SK-N-SH treated with all-trans-retinoic acid at 6 μM for 48 hours (cell line): ENCODE measurements around the gene TGM3.

Experiments used
- ATAC-seq: fragments of 200-7000 bp; cut with Tn5 transposase; 3 replicates; pipeline ENCODE4 v1.9.1; 2020; ENCODE audit warnings: mild to moderate bottlenecking, moderate library complexity
- ARNTL ChIP-seq: fragments of 450-650 bp; formaldehyde crosslinking; IDR thresholded peaks from 2 replicates; pipeline ENCODE4 v1.5.0; 2020; ENCODE audit warnings: low read depth, mild to moderate bottlenecking, moderate library complexity, borderline replicate concordance
- BACH2 ChIP-seq: fragments of 250-450 bp; sonication (Bioruptor Pico); IDR thresholded peaks from 2 replicates; pipeline ENCODE4 v1.9.0; 2021; ENCODE audit warnings: mild to moderate bottlenecking, borderline replicate concordance
- CSDC2 ChIP-seq: fragments of 250-450 bp; sonication (Bioruptor Pico); IDR thresholded peaks from 2 replicates; pipeline ENCODE4 v1.5.0; 2020; ENCODE audit warnings: mild to moderate bottlenecking, moderate library complexity
- ESRRG ChIP-seq: fragments of 250-450 bp; sonication (Bioruptor Pico); IDR thresholded peaks from 2 replicates; pipeline ENCODE4 v1.6.1; 2021; ENCODE audit warnings: mild to moderate bottlenecking
- GLIS3 ChIP-seq: fragments of 250-450 bp; sonication (Bioruptor Pico); IDR thresholded peaks from 2 replicates; pipeline ENCODE4 v1.5.0; 2020; ENCODE audit warnings: mild to moderate bottlenecking, moderate library complexity
- ISL1 ChIP-seq: fragments of 250-450 bp; sonication (Bioruptor Pico); IDR thresholded peaks from 2 replicates; pipeline ENCODE4 v2.1.2; 2022; ENCODE audit warnings: mild to moderate bottlenecking, moderate library complexity
- PPARA ChIP-seq: fragments of 250-450 bp; sonication (Bioruptor Pico); IDR thresholded peaks from 2 replicates; pipeline ENCODE4 v1.5.0; 2020; ENCODE audit warnings: mild to moderate bottlenecking, borderline replicate concordance
- RARB ChIP-seq: fragments of 250-450 bp; sonication (Bioruptor Pico); IDR thresholded peaks from 2 replicates; pipeline ENCODE4 v1.8.0; 2021; ENCODE audit warnings: mild to moderate bottlenecking, moderate library complexity
- SNAI2 ChIP-seq: fragments of 250-450 bp; sonication (Bioruptor Pico); IDR thresholded peaks from 2 replicates; pipeline ENCODE4 v1.5.0; 2020; ENCODE audit warnings: mild to moderate bottlenecking, moderate library complexity
- TCF4 ChIP-seq: fragments of 250-450 bp; sonication (Bioruptor Pico); IDR thresholded peaks from 2 replicates; pipeline ENCODE4 v1.8.0; 2021; ENCODE audit warnings: mild to moderate bottlenecking, moderate library complexity, borderline replicate concordance
- TOX ChIP-seq: fragments of 250-450 bp; sonication (Bioruptor Pico); IDR thresholded peaks from 2 replicates; pipeline ENCODE4 v1.8.0; 2021; ENCODE audit warnings: mild to moderate bottlenecking, moderate library complexity, borderline replicate concordance
- ZC3H10 ChIP-seq: fragments of 250-450 bp; sonication (Bioruptor Pico); IDR thresholded peaks from 2 replicates; pipeline ENCODE4 v1.5.1; 2021; ENCODE audit warnings: mild to moderate bottlenecking, moderate library complexity
- ZFP3 ChIP-seq: fragments of 250-450 bp; sonication (Bioruptor Pico); IDR thresholded peaks from 2 replicates; pipeline ENCODE4 v1.5.0; 2020; ENCODE audit warnings: mild to moderate bottlenecking, moderate library complexity
- ZFP30 ChIP-seq: fragments of 450-650 bp; formaldehyde crosslinking; IDR thresholded peaks from 2 replicates; pipeline ENCODE4 v1.5.0; 2022; ENCODE audit warnings: mild to moderate bottlenecking, moderate library complexity
- ZNF565 ChIP-seq: fragments of 450-650 bp; formaldehyde crosslinking; conservative IDR thresholded peaks from 2 replicates; pipeline ENCODE4 v1.5.0; 2020; ENCODE audit warnings: low read depth, mild to moderate bottlenecking, moderate library complexity
- ZNF70 ChIP-seq: fragments of 450-650 bp; formaldehyde crosslinking; IDR thresholded peaks from 2 replicates; pipeline ENCODE4 v1.5.0; 2020; ENCODE audit warnings: mild to moderate bottlenecking, moderate library complexity
- TF ChIP-seq, protein P1 (sequence below): fragments of 250-450 bp; sonication (Bioruptor Pico); IDR thresholded peaks from 2 replicates; pipeline ENCODE4 v1.8.0; 2021; ENCODE audit warnings: low read depth, mild to moderate bottlenecking, moderate library complexity, borderline replicate concordance
- TF ChIP-seq, protein P2 (sequence below): fragments of 250-450 bp; sonication (Bioruptor Pico); IDR thresholded peaks from 2 replicates; pipeline ENCODE4 v1.5.1; 2021; ENCODE audit warnings: mild to moderate bottlenecking, moderate library complexity
- TF ChIP-seq, protein P3 (sequence below): fragments of 250-450 bp; sonication (Bioruptor Pico); IDR thresholded peaks from 2 replicates; pipeline ENCODE4 v1.5.0; 2020; ENCODE audit warnings: mild to moderate bottlenecking, moderate library complexity
- TF ChIP-seq, protein P4 (sequence below): fragments of 250-450 bp; sonication (Bioruptor Pico); IDR thresholded peaks from 2 replicates; pipeline ENCODE4 v1.8.0; 2020; ENCODE audit warnings: mild to moderate bottlenecking, moderate library complexity, borderline replicate concordance
- TF ChIP-seq, protein P5 (sequence below): fragments of 250-450 bp; sonication (Bioruptor Pico); IDR thresholded peaks from 2 replicates; pipeline ENCODE4 v1.5.1; 2020; ENCODE audit warnings: low read depth, mild to moderate bottlenecking, moderate library complexity

The TGM3 gene

DNA sequence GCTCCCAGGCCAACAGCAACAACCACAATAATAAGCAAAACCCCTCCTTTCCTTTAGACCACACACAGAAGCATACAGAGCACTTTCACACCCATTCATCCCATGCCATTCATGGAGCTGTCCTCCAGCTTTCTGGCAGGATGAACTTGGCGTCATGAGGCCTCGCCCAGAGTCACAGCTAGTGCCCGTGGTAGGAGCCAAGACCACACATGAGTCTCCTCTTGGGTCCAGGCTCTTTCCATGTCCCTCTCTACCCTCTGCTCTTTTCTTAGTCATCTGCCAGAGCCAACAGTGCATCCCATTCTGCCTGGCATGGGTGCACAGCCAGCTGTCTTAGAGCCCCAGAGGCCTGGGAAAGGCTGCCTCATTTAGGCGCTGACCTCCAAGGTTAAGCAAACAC lies 1.8 kb upstream of the TGM3 start (continued):
- no peak for TF ChIP-seq RARB (CRISPR knock-in tag)
- TF ChIP-seq, protein P1, sequence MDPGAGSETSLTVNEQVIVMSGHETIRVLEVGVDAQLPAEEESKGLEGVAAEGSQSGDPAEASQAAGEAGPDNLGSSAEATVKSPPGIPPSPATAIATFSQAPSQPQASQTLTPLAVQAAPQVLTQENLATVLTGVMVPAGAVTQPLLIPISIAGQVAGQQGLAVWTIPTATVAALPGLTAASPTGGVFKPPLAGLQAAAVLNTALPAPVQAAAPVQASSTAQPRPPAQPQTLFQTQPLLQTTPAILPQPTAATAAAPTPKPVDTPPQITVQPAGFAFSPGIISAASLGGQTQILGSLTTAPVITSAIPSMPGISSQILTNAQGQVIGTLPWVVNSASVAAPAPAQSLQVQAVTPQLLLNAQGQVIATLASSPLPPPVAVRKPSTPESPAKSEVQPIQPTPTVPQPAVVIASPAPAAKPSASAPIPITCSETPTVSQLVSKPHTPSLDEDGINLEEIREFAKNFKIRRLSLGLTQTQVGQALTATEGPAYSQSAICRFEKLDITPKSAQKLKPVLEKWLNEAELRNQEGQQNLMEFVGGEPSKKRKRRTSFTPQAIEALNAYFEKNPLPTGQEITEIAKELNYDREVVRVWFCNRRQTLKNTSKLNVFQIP = no peak
- TF ChIP-seq, all 23 proteins: peak for 0

DNA sequence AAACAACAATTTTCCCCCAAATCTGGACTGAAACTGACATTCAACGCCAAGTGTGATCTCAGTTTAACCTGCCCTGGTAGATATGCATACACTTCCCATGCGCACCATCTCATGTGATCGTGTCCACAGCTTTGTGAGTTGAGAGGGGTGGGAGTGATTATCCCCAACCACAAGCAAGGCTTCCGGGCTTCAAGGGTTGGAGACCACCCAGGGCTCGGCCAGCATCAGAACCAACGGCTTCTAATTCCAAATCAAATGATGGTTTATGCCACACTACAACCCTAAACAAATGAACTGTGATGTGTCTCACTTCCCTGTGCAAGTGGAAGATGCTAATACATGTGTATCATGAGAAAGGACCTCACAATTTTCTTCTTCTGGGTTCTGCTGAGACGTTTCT lies 515 bp upstream of the TGM3 start:
- no peak for TF ChIP-seq ZNF565 (CRISPR knock-in tag)
- no peak for TF ChIP-seq CSDC2 (CRISPR knock-in tag)
- no peak for TF ChIP-seq ISL1 (CRISPR knock-in tag)
- no peak for TF ChIP-seq ZFP3
- no peak for TF ChIP-seq ZC3H10 (CRISPR knock-in tag)
- TF ChIP-seq ZNF70 (CRISPR knock-in tag) = no peak
- TF ChIP-seq, protein P1 = no peak
- no peak for TF ChIP-seq ARNTL (CRISPR knock-in tag)
- TF ChIP-seq TOX = no peak
- TF ChIP-seq ZFP30 (CRISPR knock-in tag) = no peak
- TF ChIP-seq, protein P2, sequence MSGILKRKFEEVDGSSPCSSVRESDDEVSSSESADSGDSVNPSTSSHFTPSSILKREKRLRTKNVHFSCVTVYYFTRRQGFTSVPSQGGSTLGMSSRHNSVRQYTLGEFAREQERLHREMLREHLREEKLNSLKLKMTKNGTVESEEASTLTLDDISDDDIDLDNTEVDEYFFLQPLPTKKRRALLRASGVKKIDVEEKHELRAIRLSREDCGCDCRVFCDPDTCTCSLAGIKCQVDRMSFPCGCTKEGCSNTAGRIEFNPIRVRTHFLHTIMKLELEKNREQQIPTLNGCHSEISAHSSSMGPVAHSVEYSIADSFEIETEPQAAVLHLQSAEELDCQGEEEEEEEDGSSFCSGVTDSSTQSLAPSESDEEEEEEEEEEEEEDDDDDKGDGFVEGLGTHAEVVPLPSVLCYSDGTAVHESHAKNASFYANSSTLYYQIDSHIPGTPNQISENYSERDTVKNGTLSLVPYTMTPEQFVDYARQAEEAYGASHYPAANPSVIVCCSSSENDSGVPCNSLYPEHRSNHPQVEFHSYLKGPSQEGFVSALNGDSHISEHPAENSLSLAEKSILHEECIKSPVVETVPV (CRISPR knock-in tag) = no peak
- TF ChIP-seq TCF4 (CRISPR knock-in tag) = no peak
- no peak for TF ChIP-seq RARB (CRISPR knock-in tag)
- TF ChIP-seq ESRRG (CRISPR knock-in tag) = no peak
- TF ChIP-seq PPARA (CRISPR knock-in tag) = no peak
- TF ChIP-seq, protein P3, sequence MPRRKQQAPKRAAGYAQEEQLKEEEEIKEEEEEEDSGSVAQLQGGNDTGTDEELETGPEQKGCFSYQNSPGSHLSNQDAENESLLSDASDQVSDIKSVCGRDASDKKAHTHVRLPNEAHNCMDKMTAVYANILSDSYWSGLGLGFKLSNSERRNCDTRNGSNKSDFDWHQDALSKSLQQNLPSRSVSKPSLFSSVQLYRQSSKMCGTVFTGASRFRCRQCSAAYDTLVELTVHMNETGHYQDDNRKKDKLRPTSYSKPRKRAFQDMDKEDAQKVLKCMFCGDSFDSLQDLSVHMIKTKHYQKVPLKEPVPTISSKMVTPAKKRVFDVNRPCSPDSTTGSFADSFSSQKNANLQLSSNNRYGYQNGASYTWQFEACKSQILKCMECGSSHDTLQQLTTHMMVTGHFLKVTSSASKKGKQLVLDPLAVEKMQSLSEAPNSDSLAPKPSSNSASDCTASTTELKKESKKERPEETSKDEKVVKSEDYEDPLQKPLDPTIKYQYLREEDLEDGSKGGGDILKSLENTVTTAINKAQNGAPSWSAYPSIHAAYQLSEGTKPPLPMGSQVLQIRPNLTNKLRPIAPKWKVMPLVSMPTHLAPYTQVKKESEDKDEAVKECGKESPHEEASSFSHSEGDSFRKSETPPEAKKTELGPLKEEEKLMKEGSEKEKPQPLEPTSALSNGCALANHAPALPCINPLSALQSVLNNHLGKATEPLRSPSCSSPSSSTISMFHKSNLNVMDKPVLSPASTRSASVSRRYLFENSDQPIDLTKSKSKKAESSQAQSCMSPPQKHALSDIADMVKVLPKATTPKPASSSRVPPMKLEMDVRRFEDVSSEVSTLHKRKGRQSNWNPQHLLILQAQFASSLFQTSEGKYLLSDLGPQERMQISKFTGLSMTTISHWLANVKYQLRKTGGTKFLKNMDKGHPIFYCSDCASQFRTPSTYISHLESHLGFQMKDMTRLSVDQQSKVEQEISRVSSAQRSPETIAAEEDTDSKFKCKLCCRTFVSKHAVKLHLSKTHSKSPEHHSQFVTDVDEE (CRISPR knock-in tag) = no peak
- TF ChIP-seq GLIS3 = no peak
- TF ChIP-seq, all 23 proteins: peak for 0
- ATAC-seq = no peak

DNA sequence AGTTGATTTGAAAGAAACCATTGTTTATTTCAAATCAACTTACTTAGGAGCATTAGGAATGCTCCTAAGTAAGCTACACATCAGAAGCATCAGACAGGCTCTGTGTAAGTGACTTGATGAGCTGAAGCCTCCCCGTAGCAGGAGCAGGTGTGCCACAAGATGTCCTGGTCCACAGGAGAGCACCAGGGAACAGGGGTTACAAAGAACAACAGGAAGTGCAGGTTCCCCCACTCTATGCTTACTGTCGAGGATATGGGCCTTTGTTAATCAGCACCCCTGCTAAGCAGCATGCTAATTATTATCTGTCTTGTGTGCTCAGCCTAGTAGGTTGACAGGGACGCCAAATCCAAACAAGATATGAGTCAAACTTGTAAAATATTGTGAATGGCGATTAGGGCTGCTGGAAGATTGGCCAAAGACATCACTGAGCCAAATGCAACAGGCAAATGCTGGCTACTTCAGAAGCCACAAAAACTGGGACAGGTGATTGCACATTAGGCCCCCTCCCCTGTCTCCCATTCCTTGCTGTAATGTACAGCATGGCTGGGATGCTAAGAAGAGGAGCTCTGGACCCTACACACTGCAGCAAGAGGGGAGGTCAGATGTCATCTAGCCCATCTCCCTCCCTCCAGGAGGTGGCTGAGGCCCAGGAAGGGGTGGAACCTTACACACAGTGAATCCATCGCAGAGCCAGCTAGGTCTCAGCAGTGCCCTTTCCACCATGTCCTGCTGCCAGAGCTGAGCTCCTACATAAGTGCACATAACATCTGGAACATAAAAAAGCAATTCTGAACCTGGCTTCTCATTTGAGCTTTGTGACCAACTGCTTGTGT lies 939 bp downstream of the TGM3 start:
- no peak for ATAC-seq
- TF ChIP-seq ZNF70 (CRISPR knock-in tag) = no peak

DNA sequence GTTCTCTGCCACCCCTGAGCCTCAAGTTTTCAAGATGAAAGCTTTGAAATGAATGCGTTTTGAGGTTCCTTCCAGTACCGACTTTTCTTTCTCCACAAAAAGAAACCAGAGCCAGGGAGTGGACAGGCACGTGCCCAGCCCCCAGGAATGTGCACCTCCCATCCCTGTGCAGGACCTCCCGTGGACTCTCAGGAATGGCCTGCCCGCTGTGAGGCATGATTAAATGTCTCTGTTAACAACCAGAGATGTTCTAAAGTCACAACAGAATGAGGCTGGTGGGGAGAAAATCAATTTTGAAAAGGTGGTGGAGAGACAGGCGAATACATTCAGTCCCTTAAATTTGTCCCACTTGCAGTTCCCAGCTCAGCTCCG lies 1.5 kb downstream of the TGM3 start:
- no peak for ATAC-seq

More for the DNA sequence above, 1.5 kb downstream of the TGM3 start:
- TF ChIP-seq, protein P4, sequence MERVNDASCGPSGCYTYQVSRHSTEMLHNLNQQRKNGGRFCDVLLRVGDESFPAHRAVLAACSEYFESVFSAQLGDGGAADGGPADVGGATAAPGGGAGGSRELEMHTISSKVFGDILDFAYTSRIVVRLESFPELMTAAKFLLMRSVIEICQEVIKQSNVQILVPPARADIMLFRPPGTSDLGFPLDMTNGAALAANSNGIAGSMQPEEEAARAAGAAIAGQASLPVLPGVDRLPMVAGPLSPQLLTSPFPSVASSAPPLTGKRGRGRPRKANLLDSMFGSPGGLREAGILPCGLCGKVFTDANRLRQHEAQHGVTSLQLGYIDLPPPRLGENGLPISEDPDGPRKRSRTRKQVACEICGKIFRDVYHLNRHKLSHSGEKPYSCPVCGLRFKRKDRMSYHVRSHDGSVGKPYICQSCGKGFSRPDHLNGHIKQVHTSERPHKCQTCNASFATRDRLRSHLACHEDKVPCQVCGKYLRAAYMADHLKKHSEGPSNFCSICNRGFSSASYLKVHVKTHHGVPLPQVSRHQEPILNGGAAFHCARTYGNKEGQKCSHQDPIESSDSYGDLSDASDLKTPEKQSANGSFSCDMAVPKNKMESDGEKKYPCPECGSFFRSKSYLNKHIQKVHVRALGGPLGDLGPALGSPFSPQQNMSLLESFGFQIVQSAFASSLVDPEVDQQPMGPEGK (CRISPR knock-in tag) = no peak
- TF ChIP-seq TOX (no peak), SNAI2 (CRISPR knock-in tag) (no peak), ISL1 (CRISPR knock-in tag) (no peak), TCF4 (CRISPR knock-in tag) (no peak), ZNF565 (CRISPR knock-in tag) (no peak), ZC3H10 (CRISPR knock-in tag) (no peak), ESRRG (CRISPR knock-in tag) (no peak), PPARA (CRISPR knock-in tag) (no peak), ZNF70 (CRISPR knock-in tag) (no peak), BACH2 (no peak)
- TF ChIP-seq, protein P5, sequence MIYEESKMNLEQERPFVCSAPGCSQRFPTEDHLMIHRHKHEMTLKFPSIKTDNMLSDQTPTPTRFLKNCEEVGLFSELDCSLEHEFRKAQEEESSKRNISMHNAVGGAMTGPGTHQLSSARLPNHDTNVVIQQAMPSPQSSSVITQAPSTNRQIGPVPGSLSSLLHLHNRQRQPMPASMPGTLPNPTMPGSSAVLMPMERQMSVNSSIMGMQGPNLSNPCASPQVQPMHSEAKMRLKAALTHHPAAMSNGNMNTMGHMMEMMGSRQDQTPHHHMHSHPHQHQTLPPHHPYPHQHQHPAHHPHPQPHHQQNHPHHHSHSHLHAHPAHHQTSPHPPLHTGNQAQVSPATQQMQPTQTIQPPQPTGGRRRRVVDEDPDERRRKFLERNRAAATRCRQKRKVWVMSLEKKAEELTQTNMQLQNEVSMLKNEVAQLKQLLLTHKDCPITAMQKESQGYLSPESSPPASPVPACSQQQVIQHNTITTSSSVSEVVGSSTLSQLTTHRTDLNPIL = no peak
